Hepatocyte (in vitro differentiated cells): ENCODE measurements around the gene NUCB2.

ENCODE experiments used
- EZH2 ChIP-seq: fragments of 200-600 bp; sonication (generic); IDR thresholded peaks from 2 replicates; pipeline ENCODE4 v1.6.1; 2016; ENCODE audit warnings: antibody characterized with exemption, mild to moderate bottlenecking, borderline replicate concordance
- EZH2phosphoT487 ChIP-seq: fragments of 200-600 bp; sonication (generic); IDR thresholded peaks from one replicate; pipeline ENCODE4 v1.6.1; 2018; ENCODE audit warnings: antibody characterized with exemption, mild to moderate bottlenecking, low read depth, moderate library complexity; ENCODE audit not compliant: unreplicated experiment, severe bottlenecking
- TF ChIP-seq, protein P1 (sequence below): fragments of 200-600 bp; sonication (generic); IDR thresholded peaks from 2 replicates; pipeline ENCODE4 v1.5.1; 2016; ENCODE audit warnings: antibody characterized with exemption, mild to moderate bottlenecking; ENCODE audit not compliant: poor library complexity

DNA sequence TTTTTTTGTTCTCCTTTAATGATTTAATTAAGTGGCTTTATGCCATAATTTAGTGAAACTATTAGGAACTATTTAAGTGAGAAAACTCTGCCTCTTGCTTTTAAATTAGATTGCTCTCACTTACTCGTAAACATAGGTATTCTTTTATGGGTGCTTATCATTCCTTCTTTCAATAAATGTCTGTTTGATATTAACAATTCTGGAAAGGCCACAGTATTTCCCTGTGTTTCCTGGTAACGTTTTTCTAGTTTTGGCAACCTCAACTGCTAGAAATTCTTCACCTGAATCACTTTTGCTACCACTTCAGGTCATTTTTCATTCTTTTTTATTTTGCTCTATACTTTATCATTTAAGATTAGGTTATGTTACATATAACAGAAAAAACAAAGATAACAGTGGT, 55.1 kb downstream of the NUCB2 start:
- TF ChIP-seq, protein P1, sequence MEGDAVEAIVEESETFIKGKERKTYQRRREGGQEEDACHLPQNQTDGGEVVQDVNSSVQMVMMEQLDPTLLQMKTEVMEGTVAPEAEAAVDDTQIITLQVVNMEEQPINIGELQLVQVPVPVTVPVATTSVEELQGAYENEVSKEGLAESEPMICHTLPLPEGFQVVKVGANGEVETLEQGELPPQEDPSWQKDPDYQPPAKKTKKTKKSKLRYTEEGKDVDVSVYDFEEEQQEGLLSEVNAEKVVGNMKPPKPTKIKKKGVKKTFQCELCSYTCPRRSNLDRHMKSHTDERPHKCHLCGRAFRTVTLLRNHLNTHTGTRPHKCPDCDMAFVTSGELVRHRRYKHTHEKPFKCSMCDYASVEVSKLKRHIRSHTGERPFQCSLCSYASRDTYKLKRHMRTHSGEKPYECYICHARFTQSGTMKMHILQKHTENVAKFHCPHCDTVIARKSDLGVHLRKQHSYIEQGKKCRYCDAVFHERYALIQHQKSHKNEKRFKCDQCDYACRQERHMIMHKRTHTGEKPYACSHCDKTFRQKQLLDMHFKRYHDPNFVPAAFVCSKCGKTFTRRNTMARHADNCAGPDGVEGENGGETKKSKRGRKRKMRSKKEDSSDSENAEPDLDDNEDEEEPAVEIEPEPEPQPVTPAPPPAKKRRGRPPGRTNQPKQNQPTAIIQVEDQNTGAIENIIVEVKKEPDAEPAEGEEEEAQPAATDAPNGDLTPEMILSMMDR = no peak
- no peak for TF ChIP-seq EZH2
- TF ChIP-seq EZH2phosphoT487 = no peak
